DND-41 (cell line): ENCODE results near the gene RMND5A.

Experiments used
- CTCF ChIP-seq: IDR thresholded peaks from 2 replicates; pipeline ENCODE4 v1.5.1; 2012; ENCODE audit warnings: borderline replicate concordance, low read length, moderate library complexity, mild to moderate bottlenecking; ENCODE audit not compliant: poor library complexity, severe bottlenecking; ENCODE audit errors: extremely low read depth
- EZH2 ChIP-seq: IDR thresholded peaks from 3 replicates; pipeline ENCODE4 v1.6.1; 2012; ENCODE audit warnings: borderline replicate concordance, low read depth, mild to moderate bottlenecking, moderate library complexity, low read length, inconsistent platforms; ENCODE audit not compliant: severe bottlenecking

- TF ChIP-seq CTCF: no peak
- TF ChIP-seq EZH2: no peak
These were observed 13.2 kb upstream of the RMND5A start for GRCh38 chr2:86706935-86707334.
